ENCODE data around the gene KCNT2. TPM values are rescaled to one million over a fixed set of nuclear protein-coding genes. Genes with fewer than 3 reads are reported as not detected.

The KCNT2 gene
- polyA plus RNA-seq, 1 experiment, result 2.0 TPM

- no peaks in the 10 kb centered on the region; the same call in 1 of the 2 replicates for H3K9me3 ChIP-seq (ENCODE audit: control insufficient read depth, insufficient read depth, low read length)
- H3K27ac ChIP-seq (ENCODE audit: low read depth, low read length), result no peak overlapping the region
- DNase-seq (ENCODE audit: low read depth, low spot score), result no peak
- TF ChIP-seq, protein P1, sequence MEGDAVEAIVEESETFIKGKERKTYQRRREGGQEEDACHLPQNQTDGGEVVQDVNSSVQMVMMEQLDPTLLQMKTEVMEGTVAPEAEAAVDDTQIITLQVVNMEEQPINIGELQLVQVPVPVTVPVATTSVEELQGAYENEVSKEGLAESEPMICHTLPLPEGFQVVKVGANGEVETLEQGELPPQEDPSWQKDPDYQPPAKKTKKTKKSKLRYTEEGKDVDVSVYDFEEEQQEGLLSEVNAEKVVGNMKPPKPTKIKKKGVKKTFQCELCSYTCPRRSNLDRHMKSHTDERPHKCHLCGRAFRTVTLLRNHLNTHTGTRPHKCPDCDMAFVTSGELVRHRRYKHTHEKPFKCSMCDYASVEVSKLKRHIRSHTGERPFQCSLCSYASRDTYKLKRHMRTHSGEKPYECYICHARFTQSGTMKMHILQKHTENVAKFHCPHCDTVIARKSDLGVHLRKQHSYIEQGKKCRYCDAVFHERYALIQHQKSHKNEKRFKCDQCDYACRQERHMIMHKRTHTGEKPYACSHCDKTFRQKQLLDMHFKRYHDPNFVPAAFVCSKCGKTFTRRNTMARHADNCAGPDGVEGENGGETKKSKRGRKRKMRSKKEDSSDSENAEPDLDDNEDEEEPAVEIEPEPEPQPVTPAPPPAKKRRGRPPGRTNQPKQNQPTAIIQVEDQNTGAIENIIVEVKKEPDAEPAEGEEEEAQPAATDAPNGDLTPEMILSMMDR (IDR thresholded peaks at IDR 0.05; ENCODE audit: low read depth, low read length), result no peak
- CTCF ChIA-PET, result interaction anchor here (1.8 kb wide), 1 partner anchor 239 kb away, joined by 4 read pairs; no protein-coding TSS in a partner anchor
- H3K4me3 ChIP-seq (ENCODE audit: low read depth, low read length), result no peak overlapping the region
- no peaks in the 10 kb centered on the region for H3K27me3 ChIP-seq (ENCODE audit: control insufficient read depth, insufficient read depth, low read length)
- POLR2A ChIA-PET, result no interaction called here
These were observed 3.6 kb upstream of the KCNT2 start for GRCh38 chr1:196611873-196612272.

DNA sequence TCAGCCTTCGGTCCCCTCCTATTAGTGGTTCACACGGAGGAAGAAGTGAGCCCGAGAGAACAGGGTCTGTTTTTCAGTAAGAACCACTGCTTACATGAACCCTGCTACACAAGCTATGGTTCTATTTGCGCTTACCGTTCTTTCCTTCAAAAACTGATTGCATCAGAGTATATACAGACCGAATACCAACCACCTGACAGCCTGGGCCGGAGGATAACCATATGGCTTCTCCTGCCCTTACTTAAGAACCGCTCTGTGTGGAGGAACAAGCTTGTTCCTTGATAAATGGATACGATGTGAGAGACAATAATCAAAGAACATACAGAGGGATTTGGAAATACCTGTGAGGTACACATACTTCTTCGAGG is 1.1 kb upstream of the KCNT2 start:
- POLR2A ChIA-PET, result no interaction called here
- no peaks in the 10 kb centered on the region for H3K27me3 ChIP-seq (ENCODE audit: control insufficient read depth, insufficient read depth, low read length)
- H3K4me3 ChIP-seq (ENCODE audit: low read depth, low read length), result peak overlapping the region; percentile 76
- DNase-seq (ENCODE audit: low read depth, low spot score), result no peak
- TF ChIP-seq, protein P1 (IDR thresholded peaks at IDR 0.05; ENCODE audit: low read depth, low read length), result no peak
- CTCF ChIA-PET, result interaction anchor here (1.0 to 1.7 kb wide), 4 partner anchors 15 to 254 kb away, joined by 3 to 8 read pairs (median 4); no protein-coding TSS in a partner anchor
- no peaks in the 10 kb centered on the region; the same call in 1 of the 2 replicates for H3K9me3 ChIP-seq (ENCODE audit: control insufficient read depth, insufficient read depth, low read length)
- no peak overlapping the region for H3K27ac ChIP-seq (ENCODE audit: low read depth, low read length)

DNA sequence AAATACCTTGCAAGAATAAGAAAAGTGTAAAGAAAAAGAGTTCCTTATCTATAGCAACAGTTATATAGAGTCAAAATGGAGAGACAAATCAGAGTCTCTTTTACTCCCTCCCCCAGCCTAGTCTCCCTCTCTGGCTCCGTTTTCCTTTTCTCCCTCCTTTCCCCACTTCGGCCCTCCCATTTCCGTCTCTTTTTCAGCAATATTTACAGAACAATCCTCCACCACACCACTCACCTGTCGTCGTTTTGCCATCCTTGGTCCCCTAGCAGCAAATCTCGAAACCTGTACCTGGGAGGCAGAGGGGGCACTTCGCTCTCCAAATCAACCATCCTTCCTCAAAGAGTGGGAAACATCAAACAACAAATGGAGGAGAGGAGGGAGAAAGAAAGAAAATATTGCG is 259 bp downstream of the KCNT2 start:
- Histone ChIP-seq H3K27ac (ENCODE audit: low read depth, low read length) (no peak overlapping the region), H3K9me3 (ENCODE audit: control insufficient read depth, insufficient read depth, low read length) (no peaks in the 10 kb centered on the region; the same call in 1 of the 2 replicates), H3K4me3 (ENCODE audit: low read depth, low read length) (peak overlapping the region; percentile 76), H3K27me3 (ENCODE audit: control insufficient read depth, insufficient read depth, low read length) (no peaks in the 10 kb centered on the region)
- no peak for DNase-seq (ENCODE audit: low read depth, low spot score)
- CTCF ChIA-PET, result interaction anchor here (1.3 kb wide), 1 partner anchor 53 kb away, joined by 4 read pairs; no protein-coding TSS in a partner anchor
- POLR2A ChIA-PET, result no interaction called here
- TF ChIP-seq, protein P1 (IDR thresholded peaks at IDR 0.05; ENCODE audit: low read depth, low read length), result no peak

- CTCF ChIA-PET, result no interaction called here
- TF ChIP-seq, protein P1 (IDR thresholded peaks at IDR 0.05; ENCODE audit: low read depth, low read length), result no peak
- H3K27ac ChIP-seq (ENCODE audit: low read depth, low read length), result no peak overlapping the region
- H3K4me3 ChIP-seq (ENCODE audit: low read depth, low read length), result no peak overlapping the region
- POLR2A ChIA-PET, result no interaction called here
- H3K9me3 ChIP-seq (ENCODE audit: control insufficient read depth, insufficient read depth, low read length), result no peaks in the 10 kb centered on the region; the same call in 1 of the 2 replicates
- DNase-seq (ENCODE audit: low read depth, low spot score), result no peak
- no peaks in the 10 kb centered on the region for H3K27me3 ChIP-seq (ENCODE audit: control insufficient read depth, insufficient read depth, low read length)
These were observed 4.6 kb downstream of the KCNT2 start for GRCh38 chr1:196603651-196604050.

GRCh38 chr1:196598942-196599748 is 9.1 kb downstream of the KCNT2 start:
- no peak for DNase-seq (ENCODE audit: low read depth, low spot score)
- no peaks in the 10 kb centered on the region for H3K9me3 ChIP-seq (ENCODE audit: control insufficient read depth, insufficient read depth, low read length)
- ChIA-PET CTCF (no interaction called here), POLR2A (no interaction called here)
- no peak overlapping the region for H3K4me3 ChIP-seq (ENCODE audit: low read depth, low read length)
- H3K27ac ChIP-seq (ENCODE audit: low read depth, low read length), result no peak overlapping the region
- TF ChIP-seq, protein P1 (IDR thresholded peaks at IDR 0.05; ENCODE audit: low read depth, low read length), result no peak
- H3K27me3 ChIP-seq (ENCODE audit: control insufficient read depth, insufficient read depth, low read length), result no peaks in the 10 kb centered on the region
